ENCODE results near the gene TOR2A. TPM values are rescaled to one million over a fixed set of nuclear protein-coding genes. Genes with fewer than 3 reads are reported as not detected.

The TOR2A gene
- total RNA-seq, 3 donors from 2014 or later (not counting 1 experiment from before 2014, with no cell fraction given) = 20.9 to 27.8 (median 23.7) TPM

GRCh38 chr9:127733614-127734013 lies 1.5 kb downstream of the TOR2A start:
- no peaks in the 10 kb centered on the region for H3K27me3 Mint-ChIP-seq (ENCODE audit: low read depth in 2 of 2)
- H3K4me3 Mint-ChIP-seq = peak overlapping the region; percentile 49
- Histone ChIP-seq H3K36me3 (ENCODE audit: control insufficient read depth, insufficient read depth, low read length) (peaks cover 22% of the 10 kb centered on the region), H3K9me3 (ENCODE audit: control insufficient read depth, insufficient read depth, low read length) (no peaks in the 10 kb centered on the region), H3K27ac (ENCODE audit: low read length) (no peak overlapping the region), H3K4me1 (ENCODE audit: control insufficient read depth, insufficient read depth, low read length) (peaks cover 22% of the 10 kb centered on the region), H3K4me3 (ENCODE audit: low read length) (no peak overlapping the region), H3K27me3 (ENCODE audit: control insufficient read depth, insufficient read depth, low read length) (no peaks in the 10 kb centered on the region)
- DNase-seq (no peak), ATAC-seq (no peak)
- H3K4me1 Mint-ChIP-seq = peaks cover 5 to 24% of the 10 kb centered on the region in 2 donors
- H3K36me3 Mint-ChIP-seq = peaks cover 8% of the 10 kb centered on the region
- peak overlapping the region; percentile 93 to 96 for H3K27ac Mint-ChIP-seq
- no peak for TF ChIP-seq CTCF (IDR thresholded peaks at IDR 0.05)
- intact Hi-C loops (cut with micrococcal nuclease) = loop anchor here (1.0 to 10.0 kb wide), 6 partner anchors 35 to 229 kb away; partner anchors contain the start of gene STXBP1
- 82% methylated on average over 2 of the region's 2 CpGs for WGBS (ENCODE audit: insufficient coverage)
- no peaks in the 10 kb centered on the region for H3K9me3 Mint-ChIP-seq

DNA sequence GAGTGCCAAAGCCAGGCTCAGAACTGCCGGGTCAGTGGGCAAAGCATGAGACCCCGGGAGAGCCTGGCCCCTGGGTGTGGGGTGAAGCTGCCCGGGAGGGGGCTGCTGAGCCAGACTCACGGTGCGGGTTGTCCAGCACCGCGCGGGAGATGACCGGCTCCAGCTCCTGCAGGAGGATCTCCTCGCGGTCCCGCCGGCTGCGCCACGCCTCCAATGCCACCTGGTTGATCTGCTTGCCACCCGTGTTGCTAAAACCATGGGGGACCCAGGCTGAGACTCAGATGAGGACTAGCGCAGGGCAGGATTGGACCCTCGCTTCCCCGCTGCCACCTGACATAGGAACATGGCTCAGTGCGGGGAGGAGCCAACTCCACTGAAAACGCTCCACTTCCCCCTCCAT lies 2.6 kb downstream of the TOR2A start:
- no peak for TF ChIP-seq CTCF (IDR thresholded peaks at IDR 0.05)
- H3K36me3 ChIP-seq (ENCODE audit: control insufficient read depth, insufficient read depth, low read length) = peaks cover 13% of the 10 kb centered on the region
- no peaks in the 10 kb centered on the region for H3K9me3 ChIP-seq (ENCODE audit: control insufficient read depth, insufficient read depth, low read length)
- H3K4me1 ChIP-seq (ENCODE audit: control insufficient read depth, insufficient read depth, low read length) = peaks cover 22% of the 10 kb centered on the region
- Mint-ChIP-seq H3K4me3 (no peak overlapping the region), H3K9me3 (no peaks in the 10 kb centered on the region), H3K4me1 (peaks cover 5 to 24% of the 10 kb centered on the region in 2 donors), H3K27ac (no peak overlapping the region), H3K27me3 (ENCODE audit: low read depth in 2 of 2) (no peaks in the 10 kb centered on the region), H3K36me3 (no peaks in the 10 kb centered on the region)
- intact Hi-C loops (cut with micrococcal nuclease) = loop anchor here (10.0 kb wide), 1 partner anchor 118 kb away; the partner anchor contains the start of gene STXBP1
- H3K4me3 ChIP-seq (ENCODE audit: low read length) = no peak overlapping the region
- DNase-seq = no peak
- ATAC-seq = no peak
- no peaks in the 10 kb centered on the region for H3K27me3 ChIP-seq (ENCODE audit: control insufficient read depth, insufficient read depth, low read length)
- no peak overlapping the region for H3K27ac ChIP-seq (ENCODE audit: low read length)
- 97% methylated on average over 21 of the region's 21 CpGs for WGBS (ENCODE audit: insufficient coverage)

GRCh38 chr9:127731938-127732337 lies 3.2 kb downstream of the TOR2A start:
- no peaks in the 10 kb centered on the region for H3K9me3 Mint-ChIP-seq
- no peaks in the 10 kb centered on the region for H3K9me3 ChIP-seq (ENCODE audit: control insufficient read depth, insufficient read depth, low read length)
- H3K36me3 Mint-ChIP-seq = no peaks in the 10 kb centered on the region
- DNase-seq (no peak), ATAC-seq (no peak)
- peaks cover 13% of the 10 kb centered on the region for H3K36me3 ChIP-seq (ENCODE audit: control insufficient read depth, insufficient read depth, low read length)
- H3K4me3 Mint-ChIP-seq = no peak overlapping the region
- intact Hi-C loops (cut with micrococcal nuclease) = loop anchor here (10.0 kb wide), 1 partner anchor 117 kb away; the partner anchor contains the start of gene STXBP1
- H3K4me3 ChIP-seq (ENCODE audit: low read length) = no peak overlapping the region
- no peaks in the 10 kb centered on the region for H3K27me3 ChIP-seq (ENCODE audit: control insufficient read depth, insufficient read depth, low read length)
- peaks cover 5 to 24% of the 10 kb centered on the region in 2 donors for H3K4me1 Mint-ChIP-seq
- H3K27ac Mint-ChIP-seq = no peak overlapping the region
- 93% methylated on average over 16 of the region's 16 CpGs for WGBS (ENCODE audit: insufficient coverage)
- no peak for TF ChIP-seq CTCF (IDR thresholded peaks at IDR 0.05)
- H3K4me1 ChIP-seq (ENCODE audit: control insufficient read depth, insufficient read depth, low read length) = peaks cover 22% of the 10 kb centered on the region
- no peaks in the 10 kb centered on the region for H3K27me3 Mint-ChIP-seq (ENCODE audit: low read depth in 2 of 2)
- H3K27ac ChIP-seq (ENCODE audit: low read length) = no peak overlapping the region
